Measurements from ENCODE around the gene MPST.

Gene MPST

DNA sequence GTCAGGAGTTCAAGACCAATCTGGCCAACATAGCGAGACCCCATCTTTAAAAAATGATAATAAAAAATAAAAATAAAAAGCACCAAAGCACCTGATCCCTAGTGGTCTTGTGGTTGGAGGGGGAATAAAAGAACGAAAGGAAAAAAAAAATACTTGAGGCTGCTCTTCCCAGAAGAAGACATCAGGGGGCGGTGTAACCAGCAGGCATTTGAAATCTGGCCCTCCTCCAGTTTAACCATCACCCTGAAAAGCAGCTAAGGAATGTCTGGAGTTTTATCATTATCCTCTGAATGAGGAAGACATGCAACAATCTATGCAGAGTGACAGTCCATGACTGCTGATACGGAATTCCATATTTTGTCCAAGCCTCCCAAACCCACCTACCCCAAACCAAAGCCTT is 26.4 kb downstream of the MPST start:
- WGBS (ENCODE audit: insufficient coverage, insufficient read length) = no CpG with 5 or more reads among the region's 4 CpGs
- peaks cover 8% of the 10 kb centered on the region for H3K4me1 ChIP-seq (ENCODE audit: control insufficient read depth, insufficient read depth, low read length)

DNA sequence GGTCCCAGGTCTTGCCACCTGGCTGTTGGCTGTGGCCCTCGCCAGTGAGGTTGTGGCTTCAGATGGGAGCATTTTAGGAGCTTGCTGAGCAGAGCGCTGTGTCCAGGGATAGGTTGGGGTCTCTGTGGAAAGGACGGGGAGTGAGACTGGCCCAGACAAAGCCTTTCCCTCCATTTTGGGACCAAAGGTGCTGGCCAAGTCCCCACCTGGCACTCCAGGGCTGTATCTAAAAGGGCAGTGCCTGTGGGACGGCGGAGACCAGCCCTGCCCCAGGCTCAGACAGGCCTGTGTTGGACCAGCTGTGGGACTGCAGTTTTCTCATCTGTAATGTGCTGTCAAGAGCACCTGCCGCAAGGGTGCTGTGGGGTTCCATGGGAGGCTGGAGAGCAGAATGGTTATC is 27.0 kb downstream of the MPST start:
- Histone ChIP-seq H3K4me3 (ENCODE audit: low read length) (no peak overlapping the region), H3K27me3 (ENCODE audit: control insufficient read depth, insufficient read depth, low read length) (no peaks in the 10 kb centered on the region), H3K9me3 (ENCODE audit: control insufficient read depth, insufficient read depth, low read length) (no peaks in the 10 kb centered on the region; the same call in 1 of the 2 replicates), H3K27ac (ENCODE audit: low read length) (no peak overlapping the region), H3K36me3 (ENCODE audit: control insufficient read depth, insufficient read depth, low read length) (no peaks in the 10 kb centered on the region), H3K4me1 (ENCODE audit: control insufficient read depth, insufficient read depth, low read length) (peaks cover 8% of the 10 kb centered on the region)
- DNase-seq (ENCODE audit: low read depth, low spot score) = no peak
- WGBS (ENCODE audit: insufficient coverage, insufficient read length) = no CpG with 5 or more reads among the region's 6 CpGs

More for the DNA sequence above, 26.4 kb downstream of the MPST start:
- no peak for DNase-seq (ENCODE audit: low read depth, low spot score)
- Histone ChIP-seq H3K4me3 (ENCODE audit: low read length) (no peak overlapping the region), H3K27me3 (ENCODE audit: control insufficient read depth, insufficient read depth, low read length) (no peaks in the 10 kb centered on the region), H3K27ac (ENCODE audit: low read length) (no peak overlapping the region), H3K9me3 (ENCODE audit: control insufficient read depth, insufficient read depth, low read length) (no peaks in the 10 kb centered on the region; the same call in 1 of the 2 replicates), H3K36me3 (ENCODE audit: control insufficient read depth, insufficient read depth, low read length) (no peaks in the 10 kb centered on the region)

DNA sequence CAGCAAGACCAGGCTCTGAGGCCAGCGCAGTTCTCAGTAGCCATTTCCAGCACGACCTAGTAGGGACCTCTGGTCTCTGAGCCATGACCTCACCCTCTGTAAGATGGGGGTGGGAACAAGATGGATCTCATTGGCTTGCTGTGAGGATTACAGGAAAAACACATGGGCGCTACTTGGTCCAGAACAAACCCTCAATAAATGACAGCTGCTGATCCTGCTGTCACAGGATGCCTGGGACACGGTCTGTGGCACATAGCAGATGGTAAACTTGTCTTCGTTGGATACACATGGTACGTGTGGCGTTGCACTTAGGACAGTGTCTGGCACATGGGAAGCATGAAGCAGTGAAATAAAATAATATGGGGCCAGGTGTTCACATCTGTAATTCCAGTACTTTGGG is 27.5 kb downstream of the MPST start:
- Histone ChIP-seq H3K27me3 (ENCODE audit: control insufficient read depth, insufficient read depth, low read length) (no peaks in the 10 kb centered on the region), H3K4me3 (ENCODE audit: low read length) (no peak overlapping the region), H3K4me1 (ENCODE audit: control insufficient read depth, insufficient read depth, low read length) (peaks cover 8% of the 10 kb centered on the region), H3K9me3 (ENCODE audit: control insufficient read depth, insufficient read depth, low read length) (no peaks in the 10 kb centered on the region; the same call in 1 of the 2 replicates), H3K27ac (ENCODE audit: low read length) (no peak overlapping the region), H3K36me3 (ENCODE audit: control insufficient read depth, insufficient read depth, low read length) (no peaks in the 10 kb centered on the region)
- no CpG with 5 or more reads among the region's 7 CpGs for WGBS (ENCODE audit: insufficient coverage, insufficient read length)
- DNase-seq (ENCODE audit: low read depth, low spot score) = no peak

DNA sequence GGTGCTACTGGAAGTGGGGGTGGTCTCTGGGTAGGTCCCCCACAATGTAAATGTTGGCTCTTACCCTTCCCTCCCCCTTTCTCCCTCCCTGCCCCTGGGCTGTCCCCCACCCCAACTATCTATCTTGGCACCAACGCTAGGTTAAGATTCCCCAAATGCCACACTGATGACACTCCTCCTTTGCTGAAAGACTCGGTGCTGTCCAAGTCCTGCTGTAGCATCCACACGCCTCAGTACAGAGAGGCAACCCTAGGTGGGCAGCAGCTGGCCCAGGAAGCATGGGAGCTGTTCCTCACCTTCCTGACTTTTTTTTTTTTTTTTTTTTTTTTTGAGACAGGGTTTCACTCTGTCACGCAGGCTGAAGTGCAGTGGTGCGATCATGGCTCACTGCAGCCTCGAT is 28.6 kb downstream of the MPST start:
- Histone ChIP-seq H3K27me3 (ENCODE audit: control insufficient read depth, insufficient read depth, low read length) (no peaks in the 10 kb centered on the region), H3K4me3 (ENCODE audit: low read length) (no peak overlapping the region), H3K36me3 (ENCODE audit: control insufficient read depth, insufficient read depth, low read length) (no peaks in the 10 kb centered on the region), H3K9me3 (ENCODE audit: control insufficient read depth, insufficient read depth, low read length) (no peaks in the 10 kb centered on the region; the same call in 1 of the 2 replicates), H3K4me1 (ENCODE audit: control insufficient read depth, insufficient read depth, low read length) (peaks cover 10% of the 10 kb centered on the region), H3K27ac (ENCODE audit: low read length) (no peak overlapping the region)
- no peak for DNase-seq (ENCODE audit: low read depth, low spot score)
- no CpG with 5 or more reads among the region's 6 CpGs for WGBS (ENCODE audit: insufficient coverage, insufficient read length)

DNA sequence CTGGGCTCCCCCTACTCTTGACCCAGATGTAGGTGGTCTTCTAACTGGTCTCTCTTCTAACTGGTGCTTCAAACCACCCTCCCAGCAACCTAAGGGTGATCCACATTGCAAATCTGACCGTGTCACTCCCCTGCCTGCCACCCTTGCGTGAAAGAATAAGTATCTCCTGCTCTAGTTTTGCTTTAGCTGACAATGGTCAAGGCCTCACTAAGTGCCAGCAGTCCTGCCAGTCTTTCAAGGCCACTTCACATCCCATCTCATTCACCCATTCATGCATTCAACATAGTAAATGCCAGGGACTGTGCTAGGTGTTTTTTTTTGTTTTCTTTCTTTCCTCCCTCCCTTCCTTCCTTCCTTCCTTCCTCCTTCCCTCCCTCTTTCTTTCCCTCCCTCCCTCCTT is 29.7 kb downstream of the MPST start:
- no CpG with 5 or more reads among the region's 2 CpGs for WGBS (ENCODE audit: insufficient coverage, insufficient read length)
- Histone ChIP-seq H3K27ac (ENCODE audit: low read length) (no peak overlapping the region), H3K27me3 (ENCODE audit: control insufficient read depth, insufficient read depth, low read length) (no peaks in the 10 kb centered on the region), H3K4me1 (ENCODE audit: control insufficient read depth, insufficient read depth, low read length) (peaks cover 3% of the 10 kb centered on the region; the same call in 1 of the 2 replicates), H3K9me3 (ENCODE audit: control insufficient read depth, insufficient read depth, low read length) (no peaks in the 10 kb centered on the region), H3K36me3 (ENCODE audit: control insufficient read depth, insufficient read depth, low read length) (no peaks in the 10 kb centered on the region), H3K4me3 (ENCODE audit: low read length) (no peak overlapping the region)
- DNase-seq (ENCODE audit: low read depth, low spot score) = no peak

DNA sequence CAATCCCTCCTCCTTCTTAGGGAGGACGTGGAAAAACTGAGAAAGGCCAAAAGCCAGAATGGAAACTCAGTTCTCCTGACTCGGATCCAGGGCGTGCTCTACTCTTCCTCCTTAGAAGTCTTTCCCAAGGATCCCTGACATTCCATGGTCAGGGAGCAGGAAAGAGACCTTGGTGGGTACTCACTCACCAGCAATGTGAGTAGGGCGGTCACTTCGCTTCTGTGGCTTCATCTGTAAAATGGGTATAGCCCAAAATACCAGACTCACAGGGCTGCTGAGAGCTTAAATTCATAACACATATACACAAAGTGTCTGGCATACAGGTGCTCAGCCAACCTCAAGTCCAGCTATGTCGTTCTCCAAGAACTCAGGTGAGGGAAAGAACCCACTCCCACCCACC is 31.4 kb downstream of the MPST start:
- Histone ChIP-seq H3K4me1 (ENCODE audit: control insufficient read depth, insufficient read depth, low read length) (0 out of 2 replicates have a peak, but pooled peaks cover 3% of the 10 kb centered on the region), H3K4me3 (ENCODE audit: low read length) (no peak overlapping the region), H3K9me3 (ENCODE audit: control insufficient read depth, insufficient read depth, low read length) (no peaks in the 10 kb centered on the region), H3K27ac (ENCODE audit: low read length) (no peak overlapping the region), H3K36me3 (ENCODE audit: control insufficient read depth, insufficient read depth, low read length) (no peaks in the 10 kb centered on the region), H3K27me3 (ENCODE audit: control insufficient read depth, insufficient read depth, low read length) (no peaks in the 10 kb centered on the region)
- no peak for DNase-seq (ENCODE audit: low read depth, low spot score)
- WGBS (ENCODE audit: insufficient coverage, insufficient read length) = no CpG with 5 or more reads among the region's 6 CpGs

DNA sequence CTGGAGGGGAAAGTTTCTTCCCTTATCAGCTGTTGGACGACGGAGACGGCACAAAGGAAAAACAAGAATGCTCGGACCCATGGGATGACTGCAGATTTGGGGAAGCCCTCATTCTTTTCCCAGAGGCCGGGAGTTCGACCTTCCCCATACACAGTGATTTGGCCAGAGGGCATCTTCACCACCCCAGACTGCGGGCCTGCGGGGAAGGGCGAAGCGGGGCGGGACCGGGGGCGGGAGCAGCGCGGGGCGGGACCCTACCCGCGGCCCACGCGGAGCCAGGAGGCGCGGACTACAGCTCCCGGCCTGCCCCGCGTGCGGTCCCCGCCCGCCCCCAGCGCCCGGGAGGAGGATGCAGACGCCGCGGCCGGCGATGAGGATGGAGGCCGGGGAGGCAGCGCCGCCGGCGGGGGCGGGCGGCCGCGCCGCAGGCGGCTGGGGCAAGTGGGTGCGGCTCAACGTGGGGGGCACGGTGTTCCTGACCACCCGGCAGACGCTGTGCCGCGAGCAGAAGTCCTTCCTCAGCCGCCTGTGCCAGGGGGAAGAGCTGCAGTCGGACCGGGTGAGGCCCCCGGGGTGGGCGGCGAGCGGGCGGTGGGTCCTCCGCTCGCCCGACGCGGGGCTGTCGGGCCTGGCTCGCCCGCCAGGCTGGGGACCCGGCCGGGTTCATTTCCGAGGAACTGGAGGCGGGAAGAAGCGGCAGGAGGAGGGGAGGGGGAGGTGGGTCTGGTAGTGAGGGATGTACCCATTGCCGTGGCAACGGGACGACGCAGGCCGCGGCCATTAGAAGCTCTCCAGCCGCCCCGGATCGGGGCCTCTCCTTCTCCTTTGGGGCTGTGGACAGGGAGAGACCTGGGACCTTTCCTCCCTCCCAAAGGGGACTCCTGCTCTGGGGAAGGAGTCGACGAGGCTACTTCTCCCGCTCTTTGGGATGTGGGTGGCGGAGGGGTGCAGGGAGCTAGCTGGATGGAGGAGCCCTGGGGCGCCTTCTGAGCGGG is 32.1 kb downstream of the MPST start, which contains the start of gene KCTD17:
KCTD17 (plus strand) TSS at position 352 of the 995 bp plus-strand sequence; CDS start at position 371, 19 bp downstream.
- no CpG with 5 or more reads among the region's 89 CpGs for WGBS (ENCODE audit: insufficient coverage, insufficient read length)

DNA sequence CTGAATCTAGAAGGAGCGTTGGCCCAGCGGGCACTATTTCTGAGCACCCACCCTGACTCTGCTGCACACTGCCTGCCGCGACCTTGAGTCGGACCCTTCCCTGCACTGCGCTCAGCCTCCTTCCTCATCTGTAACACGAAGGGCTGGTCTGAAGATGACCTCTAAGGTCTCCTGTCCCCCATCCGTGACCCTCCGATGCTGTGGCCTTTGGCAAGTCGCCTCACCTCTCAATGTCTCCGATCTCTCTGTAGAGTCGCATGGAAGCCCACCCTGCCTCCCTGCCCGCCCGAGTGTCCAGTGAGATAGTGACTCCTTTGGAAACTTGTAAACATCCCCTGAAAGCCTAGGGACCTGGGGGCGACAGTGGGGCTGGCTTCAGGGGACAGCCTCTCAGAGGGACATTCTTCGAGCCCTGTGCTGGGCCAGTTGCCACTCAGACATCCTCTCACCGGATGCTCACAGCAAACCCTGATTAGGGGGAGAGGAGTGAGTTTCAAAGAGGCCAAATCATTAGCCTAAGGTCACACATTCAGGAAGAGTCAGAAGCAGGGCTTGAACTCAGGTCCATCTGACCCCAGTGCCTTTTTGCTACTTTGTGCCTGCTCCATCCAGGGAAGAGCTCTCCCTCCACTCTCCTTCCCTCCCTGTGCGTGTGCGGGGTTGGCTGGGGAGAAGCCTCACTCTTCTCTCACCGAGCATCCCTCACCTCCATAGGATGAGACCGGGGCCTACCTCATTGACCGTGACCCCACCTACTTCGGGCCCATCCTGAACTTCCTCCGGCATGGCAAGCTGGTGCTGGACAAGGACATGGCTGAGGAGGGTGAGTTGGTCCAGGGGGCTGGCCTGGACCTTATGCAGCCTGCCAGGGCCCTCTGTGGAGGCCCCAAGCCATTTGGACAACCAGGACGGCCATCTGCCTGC is 33.1 kb downstream of the MPST start:
- H3K4me1 ChIP-seq (ENCODE audit: control insufficient read depth, insufficient read depth, low read length) = 0 out of 2 replicates have a peak, but pooled peaks cover 2% of the 10 kb centered on the region
- peak overlapping the region; percentile 82; the same call in 1 of the 2 replicates for H3K4me3 ChIP-seq (ENCODE audit: low read length)
- H3K27me3 ChIP-seq (ENCODE audit: control insufficient read depth, insufficient read depth, low read length) = no peaks in the 10 kb centered on the region
- DNase-seq (ENCODE audit: low read depth, low spot score) = no peak
- no peaks in the 10 kb centered on the region; the same call in 1 of the 2 replicates for H3K36me3 ChIP-seq (ENCODE audit: control insufficient read depth, insufficient read depth, low read length)
- H3K9me3 ChIP-seq (ENCODE audit: control insufficient read depth, insufficient read depth, low read length) = no peaks in the 10 kb centered on the region
- WGBS (ENCODE audit: insufficient coverage, insufficient read length) = no CpG with 5 or more reads among the region's 25 CpGs
- H3K27ac ChIP-seq (ENCODE audit: low read length) = no peak overlapping the region

More for the DNA sequence above, 32.1 kb downstream of the MPST start, which contains the start of gene KCTD17:
- Histone ChIP-seq H3K4me3 (ENCODE audit: low read length) (peak within 1 kb of the TSS; percentile 82), H3K36me3 (ENCODE audit: control insufficient read depth, insufficient read depth, low read length) (no peaks in the 10 kb centered on the region), H3K27me3 (ENCODE audit: control insufficient read depth, insufficient read depth, low read length) (no peaks in the 10 kb centered on the region), H3K9me3 (ENCODE audit: control insufficient read depth, insufficient read depth, low read length) (no peaks in the 10 kb centered on the region), H3K27ac (ENCODE audit: low read length) (no peak within 1 kb of the TSS), H3K4me1 (ENCODE audit: control insufficient read depth, insufficient read depth, low read length) (0 out of 2 replicates have a peak, but pooled peaks cover 2% of the 10 kb centered on the region)
- no peak for DNase-seq (ENCODE audit: low read depth, low spot score)

DNA sequence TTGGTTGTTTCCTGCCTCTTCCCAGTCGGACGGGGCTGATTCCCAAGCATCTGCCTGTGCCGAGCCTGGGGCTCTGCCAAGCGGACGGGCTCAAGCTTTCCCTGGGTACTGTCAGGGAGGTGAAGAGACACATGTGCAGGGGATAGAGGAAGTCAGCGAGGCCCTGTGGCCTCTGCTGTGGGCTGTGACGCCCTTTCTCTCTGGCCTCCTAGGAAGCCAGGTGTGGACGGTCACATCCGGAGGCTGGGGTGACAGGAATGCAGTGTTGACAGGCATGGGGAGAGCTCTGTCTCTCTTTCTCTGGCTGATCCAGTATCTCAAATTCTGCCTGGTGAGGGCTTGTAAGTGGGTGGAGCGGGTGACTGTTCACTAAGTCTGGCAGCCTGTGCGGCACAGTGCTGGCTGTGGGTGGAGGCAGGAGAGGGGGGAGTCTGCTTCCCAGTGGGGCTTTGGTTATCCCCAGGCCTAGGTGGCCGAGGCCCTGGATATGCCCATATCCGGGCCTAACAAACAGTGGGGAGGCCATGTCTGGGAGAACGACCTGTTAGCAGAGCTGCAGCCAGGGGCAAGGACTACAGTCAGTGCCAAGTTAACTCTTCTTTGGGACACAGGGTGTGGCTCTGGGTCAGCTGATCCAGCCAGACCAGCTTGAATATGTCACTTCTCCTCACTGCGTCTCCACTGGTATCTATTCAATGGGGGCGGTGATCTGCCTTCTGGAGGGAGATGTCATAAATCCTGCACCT is 33.9 kb downstream of the MPST start:
- H3K4me3 ChIP-seq (ENCODE audit: low read length) = no peak overlapping the region
- H3K36me3 ChIP-seq (ENCODE audit: control insufficient read depth, insufficient read depth, low read length) = no peaks in the 10 kb centered on the region; the same call in 1 of the 2 replicates
- no peaks in the 10 kb centered on the region for H3K27me3 ChIP-seq (ENCODE audit: control insufficient read depth, insufficient read depth, low read length)
- H3K4me1 ChIP-seq (ENCODE audit: control insufficient read depth, insufficient read depth, low read length) = 0 out of 2 replicates have a peak, but pooled peaks cover 2% of the 10 kb centered on the region
- H3K27ac ChIP-seq (ENCODE audit: low read length) = no peak overlapping the region
- DNase-seq (ENCODE audit: low read depth, low spot score) = no peak
- no peaks in the 10 kb centered on the region for H3K9me3 ChIP-seq (ENCODE audit: control insufficient read depth, insufficient read depth, low read length)
- no CpG with 5 or more reads among the region's 16 CpGs for WGBS (ENCODE audit: insufficient coverage, insufficient read length)
